GM23338 (cell line): ENCODE results near the gene FCER2.

ENCODE experiments used
- CREB1 ChIP-seq: fragments of 250-450 bp; sonication (Bioruptor Pico); IDR thresholded peaks from 2 replicates; pipeline ENCODE4 v1.5.0; 2020; ENCODE audit warnings: low read depth, mild to moderate bottlenecking, moderate library complexity
- EZH2 ChIP-seq: fragments of 200-600 bp; sonication (generic); IDR thresholded peaks from one replicate; pipeline ENCODE4 v1.8.0; 2017; ENCODE audit warnings: antibody characterized with exemption, mild to moderate bottlenecking, low read depth; ENCODE audit not compliant: unreplicated experiment
- EZH2phosphoT487 ChIP-seq: fragments of 200-600 bp; sonication (generic); IDR thresholded peaks from one replicate; pipeline ENCODE4 v1.8.1; 2018; ENCODE audit warnings: antibody characterized with exemption; ENCODE audit not compliant: unreplicated experiment
- JUNB ChIP-seq: IDR thresholded peaks from one replicate; pipeline ENCODE4 v1.6.1; 2016; ENCODE audit warnings: antibody characterized with exemption; ENCODE audit not compliant: unreplicated experiment
- NANOG ChIP-seq: IDR thresholded peaks from 2 replicates; pipeline ENCODE4 v1.6.1; 2016; ENCODE audit warnings: antibody characterized with exemption, borderline replicate concordance
- POLR2AphosphoS5 ChIP-seq: IDR thresholded peaks from 2 replicates; pipeline ENCODE4 v1.6.1; 2016; ENCODE audit warnings: antibody characterized with exemption, low read depth
- STAT1 ChIP-seq: IDR thresholded peaks from one replicate; pipeline ENCODE4 v1.6.1; 2016; ENCODE audit warnings: antibody characterized with exemption; ENCODE audit not compliant: unreplicated experiment
- ZNF114 ChIP-seq: fragments of 250-450 bp; sonication (Bioruptor Pico); IDR thresholded peaks from 2 replicates; pipeline ENCODE4 v1.5.0; 2020; ENCODE audit warnings: mild to moderate bottlenecking, moderate library complexity
- ZNF331 ChIP-seq: fragments of 250-450 bp; sonication (Bioruptor Pico); IDR thresholded peaks from 2 replicates; pipeline ENCODE4 v1.5.0; 2020; ENCODE audit warnings: low read depth, mild to moderate bottlenecking, moderate library complexity
- TF ChIP-seq, protein P1 (sequence below), 2 experiments: fragments of 200-600 bp in 1 of 2; sonication (generic) in 1 of 2; conservative IDR thresholded peaks; 2 replicates each; pipeline versions ENCODE4 v1.5.1 to v1.6.1; 2016 to 2017; ENCODE audit warnings: antibody characterized with exemption in 2 of 2, low read depth in 2 of 2, mild to moderate bottlenecking in 2 of 2, moderate library complexity in 1 of 2
- TF ChIP-seq, protein P2 (sequence below): fragments of 250-450 bp; sonication (Bioruptor Pico); IDR thresholded peaks from 2 replicates; pipeline ENCODE4 v1.5.0; 2020; ENCODE audit warnings: mild to moderate bottlenecking, moderate library complexity
- TF ChIP-seq, protein P3 (sequence below): IDR thresholded peaks from one replicate; pipeline ENCODE4 v1.6.1; 2018; ENCODE audit warnings: antibody characterized with exemption; ENCODE audit not compliant: unreplicated experiment
- TF ChIP-seq, protein P4 (sequence below): IDR thresholded peaks from 2 replicates; pipeline ENCODE4 v1.6.1; 2016; ENCODE audit warnings: antibody characterized with exemption

DNA sequence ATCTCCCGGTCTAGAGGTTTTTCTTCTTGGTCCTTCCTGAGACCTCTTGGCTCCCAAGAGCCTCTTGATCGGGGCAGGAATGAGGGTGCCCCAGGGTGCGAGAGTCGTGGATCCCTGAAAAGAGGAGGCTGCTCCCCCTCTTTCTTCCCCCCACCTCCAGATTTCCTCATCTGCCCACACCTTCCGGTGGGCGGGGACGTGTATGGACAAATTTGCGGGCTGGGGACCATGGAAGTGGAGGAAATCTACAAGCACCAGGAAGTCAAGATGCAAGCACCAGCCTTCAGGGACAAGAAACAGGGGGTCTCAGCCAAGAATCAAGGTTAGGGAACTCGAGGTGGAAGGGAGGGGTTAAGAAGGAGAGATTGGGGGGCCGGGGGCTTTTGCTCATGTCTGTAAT lies 25.1 kb downstream of the FCER2 start, which contains the start of gene MCEMP1:
- TF ChIP-seq, protein P1, sequence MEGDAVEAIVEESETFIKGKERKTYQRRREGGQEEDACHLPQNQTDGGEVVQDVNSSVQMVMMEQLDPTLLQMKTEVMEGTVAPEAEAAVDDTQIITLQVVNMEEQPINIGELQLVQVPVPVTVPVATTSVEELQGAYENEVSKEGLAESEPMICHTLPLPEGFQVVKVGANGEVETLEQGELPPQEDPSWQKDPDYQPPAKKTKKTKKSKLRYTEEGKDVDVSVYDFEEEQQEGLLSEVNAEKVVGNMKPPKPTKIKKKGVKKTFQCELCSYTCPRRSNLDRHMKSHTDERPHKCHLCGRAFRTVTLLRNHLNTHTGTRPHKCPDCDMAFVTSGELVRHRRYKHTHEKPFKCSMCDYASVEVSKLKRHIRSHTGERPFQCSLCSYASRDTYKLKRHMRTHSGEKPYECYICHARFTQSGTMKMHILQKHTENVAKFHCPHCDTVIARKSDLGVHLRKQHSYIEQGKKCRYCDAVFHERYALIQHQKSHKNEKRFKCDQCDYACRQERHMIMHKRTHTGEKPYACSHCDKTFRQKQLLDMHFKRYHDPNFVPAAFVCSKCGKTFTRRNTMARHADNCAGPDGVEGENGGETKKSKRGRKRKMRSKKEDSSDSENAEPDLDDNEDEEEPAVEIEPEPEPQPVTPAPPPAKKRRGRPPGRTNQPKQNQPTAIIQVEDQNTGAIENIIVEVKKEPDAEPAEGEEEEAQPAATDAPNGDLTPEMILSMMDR (conservative IDR thresholded peaks at IDR 0.05; ENCODE audit: low read depth in 2 of 2), result no peak
- no peak for TF ChIP-seq NANOG
- TF ChIP-seq POLR2AphosphoS5, result no peak
- TF ChIP-seq, protein P2, sequence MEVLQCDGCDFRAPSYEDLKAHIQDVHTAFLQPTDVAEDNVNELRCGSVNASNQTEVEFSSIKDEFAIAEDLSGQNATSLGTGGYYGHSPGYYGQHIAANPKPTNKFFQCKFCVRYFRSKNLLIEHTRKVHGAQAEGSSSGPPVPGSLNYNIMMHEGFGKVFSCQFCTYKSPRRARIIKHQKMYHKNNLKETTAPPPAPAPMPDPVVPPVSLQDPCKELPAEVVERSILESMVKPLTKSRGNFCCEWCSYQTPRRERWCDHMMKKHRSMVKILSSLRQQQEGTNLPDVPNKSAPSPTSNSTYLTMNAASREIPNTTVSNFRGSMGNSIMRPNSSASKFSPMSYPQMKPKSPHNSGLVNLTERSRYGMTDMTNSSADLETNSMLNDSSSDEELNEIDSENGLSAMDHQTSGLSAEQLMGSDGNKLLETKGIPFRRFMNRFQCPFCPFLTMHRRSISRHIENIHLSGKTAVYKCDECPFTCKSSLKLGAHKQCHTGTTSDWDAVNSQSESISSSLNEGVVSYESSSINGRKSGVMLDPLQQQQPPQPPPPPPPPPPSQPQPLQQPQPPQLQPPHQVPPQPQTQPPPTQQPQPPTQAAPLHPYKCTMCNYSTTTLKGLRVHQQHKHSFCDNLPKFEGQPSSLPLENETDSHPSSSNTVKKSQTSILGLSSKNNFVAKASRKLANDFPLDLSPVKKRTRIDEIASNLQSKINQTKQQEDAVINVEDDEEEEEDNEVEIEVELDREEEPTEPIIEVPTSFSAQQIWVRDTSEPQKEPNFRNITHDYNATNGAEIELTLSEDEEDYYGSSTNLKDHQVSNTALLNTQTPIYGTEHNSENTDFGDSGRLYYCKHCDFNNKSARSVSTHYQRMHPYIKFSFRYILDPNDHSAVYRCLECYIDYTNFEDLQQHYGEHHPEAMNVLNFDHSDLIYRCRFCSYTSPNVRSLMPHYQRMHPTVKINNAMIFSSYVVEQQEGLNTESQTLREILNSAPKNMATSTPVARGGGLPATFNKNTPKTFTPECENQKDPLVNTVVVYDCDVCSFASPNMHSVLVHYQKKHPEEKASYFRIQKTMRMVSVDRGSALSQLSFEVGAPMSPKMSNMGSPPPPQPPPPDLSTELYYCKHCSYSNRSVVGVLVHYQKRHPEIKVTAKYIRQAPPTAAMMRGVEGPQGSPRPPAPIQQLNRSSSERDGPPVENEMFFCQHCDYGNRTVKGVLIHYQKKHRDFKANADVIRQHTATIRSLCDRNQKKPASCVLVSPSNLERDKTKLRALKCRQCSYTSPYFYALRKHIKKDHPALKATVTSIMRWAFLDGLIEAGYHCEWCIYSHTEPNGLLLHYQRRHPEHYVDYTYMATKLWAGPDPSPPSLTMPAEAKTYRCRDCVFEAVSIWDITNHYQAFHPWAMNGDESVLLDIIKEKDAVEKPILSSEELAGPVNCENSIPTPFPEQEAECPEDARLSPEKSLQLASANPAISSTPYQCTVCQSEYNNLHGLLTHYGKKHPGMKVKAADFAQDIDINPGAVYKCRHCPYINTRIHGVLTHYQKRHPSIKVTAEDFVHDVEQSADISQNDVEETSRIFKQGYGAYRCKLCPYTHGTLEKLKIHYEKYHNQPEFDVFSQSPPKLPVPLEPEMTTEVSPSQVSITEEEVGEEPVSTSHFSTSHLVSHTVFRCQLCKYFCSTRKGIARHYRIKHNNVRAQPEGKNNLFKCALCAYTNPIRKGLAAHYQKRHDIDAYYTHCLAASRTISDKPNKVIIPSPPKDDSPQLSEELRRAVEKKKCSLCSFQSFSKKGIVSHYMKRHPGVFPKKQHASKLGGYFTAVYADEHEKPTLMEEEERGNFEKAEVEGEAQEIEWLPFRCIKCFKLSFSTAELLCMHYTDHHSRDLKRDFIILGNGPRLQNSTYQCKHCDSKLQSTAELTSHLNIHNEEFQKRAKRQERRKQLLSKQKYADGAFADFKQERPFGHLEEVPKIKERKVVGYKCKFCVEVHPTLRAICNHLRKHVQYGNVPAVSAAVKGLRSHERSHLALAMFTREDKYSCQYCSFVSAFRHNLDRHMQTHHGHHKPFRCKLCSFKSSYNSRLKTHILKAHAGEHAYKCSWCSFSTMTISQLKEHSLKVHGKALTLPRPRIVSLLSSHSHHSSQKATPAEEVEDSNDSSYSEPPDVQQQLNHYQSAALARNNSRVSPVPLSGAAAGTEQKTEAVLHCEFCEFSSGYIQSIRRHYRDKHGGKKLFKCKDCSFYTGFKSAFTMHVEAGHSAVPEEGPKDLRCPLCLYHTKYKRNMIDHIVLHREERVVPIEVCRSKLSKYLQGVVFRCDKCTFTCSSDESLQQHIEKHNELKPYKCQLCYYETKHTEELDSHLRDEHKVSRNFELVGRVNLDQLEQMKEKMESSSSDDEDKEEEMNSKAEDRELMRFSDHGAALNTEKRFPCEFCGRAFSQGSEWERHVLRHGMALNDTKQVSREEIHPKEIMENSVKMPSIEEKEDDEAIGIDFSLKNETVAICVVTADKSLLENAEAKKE (CRISPR knock-in tag), result no peak
- TF ChIP-seq, protein P3, sequence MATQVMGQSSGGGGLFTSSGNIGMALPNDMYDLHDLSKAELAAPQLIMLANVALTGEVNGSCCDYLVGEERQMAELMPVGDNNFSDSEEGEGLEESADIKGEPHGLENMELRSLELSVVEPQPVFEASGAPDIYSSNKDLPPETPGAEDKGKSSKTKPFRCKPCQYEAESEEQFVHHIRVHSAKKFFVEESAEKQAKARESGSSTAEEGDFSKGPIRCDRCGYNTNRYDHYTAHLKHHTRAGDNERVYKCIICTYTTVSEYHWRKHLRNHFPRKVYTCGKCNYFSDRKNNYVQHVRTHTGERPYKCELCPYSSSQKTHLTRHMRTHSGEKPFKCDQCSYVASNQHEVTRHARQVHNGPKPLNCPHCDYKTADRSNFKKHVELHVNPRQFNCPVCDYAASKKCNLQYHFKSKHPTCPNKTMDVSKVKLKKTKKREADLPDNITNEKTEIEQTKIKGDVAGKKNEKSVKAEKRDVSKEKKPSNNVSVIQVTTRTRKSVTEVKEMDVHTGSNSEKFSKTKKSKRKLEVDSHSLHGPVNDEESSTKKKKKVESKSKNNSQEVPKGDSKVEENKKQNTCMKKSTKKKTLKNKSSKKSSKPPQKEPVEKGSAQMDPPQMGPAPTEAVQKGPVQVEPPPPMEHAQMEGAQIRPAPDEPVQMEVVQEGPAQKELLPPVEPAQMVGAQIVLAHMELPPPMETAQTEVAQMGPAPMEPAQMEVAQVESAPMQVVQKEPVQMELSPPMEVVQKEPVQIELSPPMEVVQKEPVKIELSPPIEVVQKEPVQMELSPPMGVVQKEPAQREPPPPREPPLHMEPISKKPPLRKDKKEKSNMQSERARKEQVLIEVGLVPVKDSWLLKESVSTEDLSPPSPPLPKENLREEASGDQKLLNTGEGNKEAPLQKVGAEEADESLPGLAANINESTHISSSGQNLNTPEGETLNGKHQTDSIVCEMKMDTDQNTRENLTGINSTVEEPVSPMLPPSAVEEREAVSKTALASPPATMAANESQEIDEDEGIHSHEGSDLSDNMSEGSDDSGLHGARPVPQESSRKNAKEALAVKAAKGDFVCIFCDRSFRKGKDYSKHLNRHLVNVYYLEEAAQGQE, result no peak
- TF ChIP-seq ZNF114 (CRISPR knock-in tag), result no peak
- TF ChIP-seq JUNB, result no peak
- no peak for TF ChIP-seq EZH2
- no peak for TF ChIP-seq ZNF331 (CRISPR knock-in tag)
- no peak for TF ChIP-seq EZH2phosphoT487
- TF ChIP-seq, protein P4, sequence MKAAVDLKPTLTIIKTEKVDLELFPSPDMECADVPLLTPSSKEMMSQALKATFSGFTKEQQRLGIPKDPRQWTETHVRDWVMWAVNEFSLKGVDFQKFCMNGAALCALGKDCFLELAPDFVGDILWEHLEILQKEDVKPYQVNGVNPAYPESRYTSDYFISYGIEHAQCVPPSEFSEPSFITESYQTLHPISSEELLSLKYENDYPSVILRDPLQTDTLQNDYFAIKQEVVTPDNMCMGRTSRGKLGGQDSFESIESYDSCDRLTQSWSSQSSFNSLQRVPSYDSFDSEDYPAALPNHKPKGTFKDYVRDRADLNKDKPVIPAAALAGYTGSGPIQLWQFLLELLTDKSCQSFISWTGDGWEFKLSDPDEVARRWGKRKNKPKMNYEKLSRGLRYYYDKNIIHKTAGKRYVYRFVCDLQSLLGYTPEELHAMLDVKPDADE, result no peak
- no peak for TF ChIP-seq STAT1
- no peak for TF ChIP-seq CREB1 (CRISPR knock-in tag)
